Measurements from ENCODE around the gene EFCC1.

DNA sequence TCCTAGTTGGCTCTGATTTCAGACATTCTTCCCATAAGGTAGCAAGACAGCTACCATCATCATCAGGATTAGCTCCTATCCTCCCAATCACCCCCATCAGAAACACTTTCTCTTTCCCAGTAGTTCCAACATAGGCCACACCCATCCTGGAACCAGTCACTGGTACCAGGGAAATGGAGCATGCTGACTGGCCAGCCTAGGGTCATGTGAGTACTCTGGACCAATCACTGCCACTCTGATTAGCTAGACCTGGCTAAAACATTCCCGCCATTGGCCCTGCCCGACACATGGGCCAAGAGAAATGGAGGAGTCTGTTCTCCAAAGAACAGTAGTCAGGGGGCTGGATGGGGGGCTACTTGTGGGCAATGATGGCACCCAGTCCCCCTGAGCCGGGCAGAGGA is 12.4 kb downstream of the EFCC1 start:
- TF ChIP-seq YY1 (IDR thresholded peaks at IDR 0.05; ENCODE audit: insufficient read depth, insufficient replicate concordance, low read depth, low read length) (no peak), PHF21A (CRISPR knock-in tag; IDR thresholded peaks at IDR 0.05) (no peak), TCF7L2 (IDR thresholded peaks at IDR 0.05; ENCODE audit: low read depth, low read length) (no peak)
- TF ChIP-seq, protein P1, sequence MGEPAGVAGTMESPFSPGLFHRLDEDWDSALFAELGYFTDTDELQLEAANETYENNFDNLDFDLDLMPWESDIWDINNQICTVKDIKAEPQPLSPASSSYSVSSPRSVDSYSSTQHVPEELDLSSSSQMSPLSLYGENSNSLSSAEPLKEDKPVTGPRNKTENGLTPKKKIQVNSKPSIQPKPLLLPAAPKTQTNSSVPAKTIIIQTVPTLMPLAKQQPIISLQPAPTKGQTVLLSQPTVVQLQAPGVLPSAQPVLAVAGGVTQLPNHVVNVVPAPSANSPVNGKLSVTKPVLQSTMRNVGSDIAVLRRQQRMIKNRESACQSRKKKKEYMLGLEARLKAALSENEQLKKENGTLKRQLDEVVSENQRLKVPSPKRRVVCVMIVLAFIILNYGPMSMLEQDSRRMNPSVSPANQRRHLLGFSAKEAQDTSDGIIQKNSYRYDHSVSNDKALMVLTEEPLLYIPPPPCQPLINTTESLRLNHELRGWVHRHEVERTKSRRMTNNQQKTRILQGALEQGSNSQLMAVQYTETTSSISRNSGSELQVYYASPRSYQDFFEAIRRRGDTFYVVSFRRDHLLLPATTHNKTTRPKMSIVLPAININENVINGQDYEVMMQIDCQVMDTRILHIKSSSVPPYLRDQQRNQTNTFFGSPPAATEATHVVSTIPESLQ (CRISPR knock-in tag; conservative IDR thresholded peaks at IDR 0.05), result no peak
- TF ChIP-seq, protein P2, sequence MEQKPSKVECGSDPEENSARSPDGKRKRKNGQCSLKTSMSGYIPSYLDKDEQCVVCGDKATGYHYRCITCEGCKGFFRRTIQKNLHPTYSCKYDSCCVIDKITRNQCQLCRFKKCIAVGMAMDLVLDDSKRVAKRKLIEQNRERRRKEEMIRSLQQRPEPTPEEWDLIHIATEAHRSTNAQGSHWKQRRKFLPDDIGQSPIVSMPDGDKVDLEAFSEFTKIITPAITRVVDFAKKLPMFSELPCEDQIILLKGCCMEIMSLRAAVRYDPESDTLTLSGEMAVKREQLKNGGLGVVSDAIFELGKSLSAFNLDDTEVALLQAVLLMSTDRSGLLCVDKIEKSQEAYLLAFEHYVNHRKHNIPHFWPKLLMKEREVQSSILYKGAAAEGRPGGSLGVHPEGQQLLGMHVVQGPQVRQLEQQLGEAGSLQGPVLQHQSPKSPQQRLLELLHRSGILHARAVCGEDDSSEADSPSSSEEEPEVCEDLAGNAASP (CRISPR knock-in tag; IDR thresholded peaks at IDR 0.05; ENCODE audit: borderline replicate concordance), result no peak

All from HepG2 (cell line).